ENCODE measurements around the gene KLHL12. TPM values are rescaled to one million over a fixed set of nuclear protein-coding genes. Genes with fewer than 3 reads are reported as not detected.

Gene KLHL12
- total RNA-seq (2022; extraction: Qiagen RNA extraction): 16.5 to 19.1 TPM (median 16.8 TPM) in 5 replicates

GRCh38 chr1:202926581-202927491 lies at the start of gene KLHL12:
Gene KLHL12 (minus strand): TSS chr1:202927234. CDS start chr1:202925162, 2,072 bp downstream.

GRCh38 chr1:202957733-202958543 lies 30.9 kb upstream of the KLHL12 start, which contains the start of gene ADIPOR1:
Gene ADIPOR1 (minus strand): TSS chr1:202958312. CDS start chr1:202951070, 7,242 bp downstream.

DNA sequence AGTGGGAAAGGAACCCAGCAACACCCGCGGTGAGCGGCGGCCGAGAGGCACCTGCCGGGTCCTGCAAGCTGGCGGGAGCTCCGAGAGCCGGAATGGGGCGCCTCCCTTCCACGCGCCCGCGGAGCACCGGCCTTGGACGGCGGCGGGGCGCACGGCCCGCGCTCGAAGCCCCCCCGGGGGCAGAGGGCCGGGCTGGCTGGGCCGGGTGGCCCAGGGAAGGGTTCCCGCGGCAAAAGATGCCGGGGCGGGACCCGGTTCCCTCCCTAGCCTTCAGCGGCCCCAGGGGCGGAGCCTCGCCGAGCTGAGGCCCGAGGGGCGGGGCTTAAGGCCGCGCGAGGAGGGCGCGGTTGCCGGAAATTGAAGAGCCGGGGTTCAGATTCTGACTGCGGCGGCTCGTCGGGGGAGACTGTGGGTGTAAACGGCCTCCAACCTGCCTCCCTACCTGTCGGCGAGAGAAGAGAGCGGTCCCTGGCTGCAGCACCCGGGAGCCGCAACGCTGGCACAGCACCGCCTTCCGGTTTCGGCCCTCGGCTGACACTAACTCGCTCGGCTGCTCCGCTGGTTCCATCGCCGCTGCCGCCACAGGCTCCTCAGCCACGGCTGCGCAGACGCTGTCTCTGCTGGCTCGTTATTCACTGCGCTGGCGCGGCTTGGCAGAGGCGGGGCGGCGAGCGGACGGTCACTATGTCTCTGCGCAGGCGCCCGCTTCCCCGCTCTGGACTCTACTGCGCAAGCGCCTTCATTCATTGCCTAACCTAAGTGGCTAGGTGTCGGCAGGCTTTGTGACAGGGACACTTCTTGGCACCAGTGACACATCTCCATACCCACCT lies 38.3 kb downstream of the KLHL12 start, which contains the start of gene RABIF:
RABIF (minus strand) TSS at position 619 of the 830 bp plus-strand sequence; CDS start at position 568, 51 bp downstream.

Other genes starting within 250 kb of the KLHL12 start
- 0.73 to 1.6 TPM (median 1.4 TPM) in 5 replicates for gene SYT2, start 216.8 kb downstream of the KLHL12 start, total RNA-seq (2022; extraction: Qiagen RNA extraction)
- gene KDM5B, start 118.8 kb downstream of the KLHL12 start, total RNA-seq (2022; extraction: Qiagen RNA extraction): 13.3 to 19.9 TPM (median 16.9 TPM) in 5 replicates
- gene PCAT6, start 116.3 kb downstream of the KLHL12 start, total RNA-seq (2022; extraction: Qiagen RNA extraction): 2.3 to 4.8 TPM (median 4.2 TPM) in 5 replicates
- gene RABIF, start 38.1 kb downstream of the KLHL12 start, total RNA-seq (2022; extraction: Qiagen RNA extraction): 13.7 to 15.4 TPM (median 14.3 TPM) in 5 replicates
- gene ADIPOR1, start 31.1 kb upstream of the KLHL12 start, total RNA-seq (2022; extraction: Qiagen RNA extraction): 56.6 to 71.0 TPM (median 68.0 TPM) in 5 replicates
- 19.3 to 21.4 TPM (median 20.6 TPM) in 5 replicates for gene CYB5R1, start 40.0 kb upstream of the KLHL12 start, total RNA-seq (2022; extraction: Qiagen RNA extraction)
- gene TMEM183A, start 80.1 kb upstream of the KLHL12 start, total RNA-seq (2022; extraction: Qiagen RNA extraction): 43.4 to 52.9 TPM (median 48.8 TPM) in 5 replicates
- 0.13 to 0.42 TPM (median 0.34 TPM) in 5 replicates for gene PPFIA4, start 99.3 kb upstream of the KLHL12 start, total RNA-seq (2022; extraction: Qiagen RNA extraction)
- gene MYOG, start 158.8 kb upstream of the KLHL12 start, total RNA-seq (2022; extraction: Qiagen RNA extraction): not detected in 5 replicates
- gene ADORA1, start 200.5 kb upstream of the KLHL12 start, total RNA-seq (2022; extraction: Qiagen RNA extraction): 0.46 to 0.94 TPM (median 0.67 TPM) in 5 replicates
- 0.05 TPM in 1 of 5 replicates, not detected in the others for gene MYBPH, start 248.6 kb upstream of the KLHL12 start, total RNA-seq (2022; extraction: Qiagen RNA extraction)

Data from A549 treated with dexamethasone at 1 μM for 4 hours (cell line).